IMR-90 (cell line): ENCODE results near the gene PPM1L. TPM values are rescaled to one million over a fixed set of nuclear protein-coding genes. Genes with fewer than 3 reads are reported as not detected.

Experiments
- ATAC-seq: fragments of 200-7000 bp; cut with Tn5 transposase; 2 replicates; pipeline ENCODE4 v1.9.1; 2020; ENCODE audit warnings: low read depth, mild to moderate bottlenecking, moderate library complexity
- BruUV-seq: library from RNA; stranded (reverse); fragments of 400-500 nt; replicated peaks from 2 replicates; lab custom pipeline; 2021; lab: Mats Ljungman, UMichigan
- CTCF ChIA-PET: fragments of 300-600 bp; formaldehyde crosslinking; extraction: SDS; loops from one replicate; lab custom pipeline; 2021; ENCODE audit warnings: antibody characterized with exemption; lab: Yijun Ruan, JAX
- POLR2A ChIA-PET: fragments of 300-600 bp; sonication (Branson Sonifier 250); formaldehyde crosslinking; loops from one replicate; lab custom pipeline; 2022; ENCODE audit warnings: antibody characterized with exemption; ENCODE audit not compliant: unreplicated experiment; lab: Charles Lee
- DNase-seq: peaks from one replicate; pipeline ENCODE4 v3.0.0; 2013
- H2AFZ ChIP-seq: replicated peaks from 2 replicates; pipeline ENCODE3; 2013; ENCODE audit warnings: low read length, mild to moderate bottlenecking; ENCODE audit not compliant: poor library complexity
- H2AK5ac ChIP-seq: 2 replicates; pipeline ENCODE4 v1.6.1; 2013; ENCODE audit warnings: low read depth, low read length, inconsistent platforms
- H2AK9ac ChIP-seq: replicated peaks from 2 replicates; pipeline ENCODE3; 2013; ENCODE audit warnings: mild to moderate bottlenecking, low read depth, low read length, moderate library complexity; ENCODE audit not compliant: poor library complexity
- H2BK120ac ChIP-seq: 2 replicates; pipeline ENCODE4 v1.6.1; 2013; ENCODE audit warnings: low read depth, low read length, inconsistent platforms
- H2BK15ac ChIP-seq: 3 replicates; pipeline ENCODE4 v1.6.1; 2013; ENCODE audit warnings: low read depth, low read length, inconsistent platforms
- H2BK20ac ChIP-seq: 2 replicates; pipeline ENCODE4 v1.6.1; 2013; ENCODE audit warnings: low read depth, mild to moderate bottlenecking, inconsistent platforms, low read length, moderate library complexity
- H2BK5ac ChIP-seq: 2 replicates; pipeline ENCODE4 v1.6.1; 2013; ENCODE audit warnings: mild to moderate bottlenecking, low read depth, low read length, inconsistent platforms; ENCODE audit not compliant: poor library complexity, severe bottlenecking
- H3K14ac ChIP-seq: replicated peaks from 2 replicates; pipeline ENCODE4 v1.6.1; 2013; ENCODE audit warnings: low read depth, low read length, inconsistent platforms
- H3K18ac ChIP-seq: 2 replicates; pipeline ENCODE4 v1.6.1; 2013; ENCODE audit warnings: low read depth, low read length, control low read depth
- H3K23ac ChIP-seq: 2 replicates; pipeline ENCODE4 v1.6.1; 2013; ENCODE audit warnings: low read depth, low read length, inconsistent platforms
- H3K27ac ChIP-seq: 2 replicates; pipeline ENCODE4 v1.5.1; 2013; ENCODE audit warnings: mild to moderate bottlenecking, control low read depth, low read length; ENCODE audit not compliant: insufficient read depth
- H3K27me3 ChIP-seq: 2 replicates; pipeline ENCODE4 v1.6.1; 2013; ENCODE audit warnings: low read length; ENCODE audit not compliant: control insufficient read depth, insufficient read depth
- H3K36me3 ChIP-seq: 2 replicates; pipeline ENCODE4 v1.6.1; 2013; ENCODE audit warnings: low read length, mixed read lengths; ENCODE audit not compliant: control insufficient read depth, insufficient read depth
- H3K4ac ChIP-seq: 2 replicates; pipeline ENCODE4 v1.6.1; 2013; ENCODE audit warnings: low read depth, low read length, inconsistent platforms
- H3K4me1 ChIP-seq: 2 replicates; pipeline ENCODE4 v1.6.1; 2013; ENCODE audit warnings: low read length, mixed read lengths; ENCODE audit not compliant: control insufficient read depth, insufficient read depth
- H3K4me2 ChIP-seq: 2 replicates; pipeline ENCODE4 v1.6.1; 2013; ENCODE audit warnings: low read depth, mild to moderate bottlenecking, control low read depth, low read length, moderate library complexity
- H3K4me3 ChIP-seq: 2 replicates; pipeline ENCODE4 v1.5.1; 2013; ENCODE audit warnings: low read depth, mild to moderate bottlenecking, control low read depth, low read length, moderate library complexity; ENCODE audit not compliant: insufficient read depth
- H3K56ac ChIP-seq: 2 replicates; pipeline ENCODE4 v1.6.1; 2013; ENCODE audit warnings: low read length, inconsistent platforms; ENCODE audit not compliant: insufficient read depth; ENCODE audit errors: extremely low read depth
- H3K79me1 ChIP-seq, 2 experiments: 2 replicates each; pipeline ENCODE4 v1.6.1; 2013; ENCODE audit warnings: low read length in 2 of 2, inconsistent platforms in 1 of 2, low read depth in 1 of 2
- H3K9ac ChIP-seq: 2 replicates; pipeline ENCODE4 v1.6.1; 2013; ENCODE audit warnings: low read depth, low read length, control low read depth
- H3K9me1 ChIP-seq: 2 replicates; pipeline ENCODE4 v1.6.1; 2013; ENCODE audit warnings: low read length, inconsistent platforms; ENCODE audit not compliant: insufficient read depth
- H3K9me3 ChIP-seq: 2 replicates; pipeline ENCODE4 v1.6.1; 2013; ENCODE audit warnings: low read length; ENCODE audit not compliant: control insufficient read depth, insufficient read depth
- H4K20me1 ChIP-seq: 2 replicates; pipeline ENCODE4 v1.6.1; 2013; ENCODE audit warnings: low read length, inconsistent platforms; ENCODE audit not compliant: insufficient read depth
- H4K5ac ChIP-seq: 2 replicates; pipeline ENCODE4 v1.6.1; 2013; ENCODE audit warnings: mild to moderate bottlenecking, low read depth, low read length, control low read depth
- H4K8ac ChIP-seq, 2 experiments: 2 replicates each; pipeline ENCODE4 v1.6.1; 2013; ENCODE audit warnings: low read depth in 2 of 2, low read length in 2 of 2, control low read depth in 1 of 2, inconsistent platforms in 1 of 2
- H4K91ac ChIP-seq: 2 replicates; pipeline ENCODE4 v1.6.1; 2013; ENCODE audit warnings: low read depth, low read length, inconsistent platforms; ENCODE audit not compliant: insufficient read depth
- BHLHE40 ChIP-seq: fragments of 150-350 bp; IDR thresholded peaks from 2 replicates; pipeline ENCODE4 v1.6.1; 2016; ENCODE audit warnings: mild to moderate bottlenecking, low read depth, low read length
- CEBPB ChIP-seq: IDR thresholded peaks from 2 replicates; pipeline ENCODE4 v1.6.1; 2012; ENCODE audit warnings: low read depth, low read length, improper control_type of control experiment
- CHD1 ChIP-seq: IDR thresholded peaks from 2 replicates; pipeline ENCODE4 v1.6.1; 2012; ENCODE audit warnings: low read depth, low read length, improper control_type of control experiment
- ELK1 ChIP-seq: fragments of 150-350 bp; IDR thresholded peaks from 2 replicates; pipeline ENCODE4 v1.6.1; 2016; ENCODE audit warnings: low read depth, mild to moderate bottlenecking, low read length, moderate library complexity, borderline replicate concordance
- MAZ ChIP-seq: IDR thresholded peaks from 2 replicates; pipeline ENCODE4 v1.6.1; 2012; ENCODE audit warnings: low read depth, mild to moderate bottlenecking, low read length, improper control_type of control experiment, moderate library complexity, borderline replicate concordance
- MXI1 ChIP-seq: IDR thresholded peaks from 2 replicates; pipeline ENCODE4 v1.6.1; 2012; ENCODE audit warnings: low read depth, mild to moderate bottlenecking, low read length, moderate library complexity, borderline replicate concordance
- NFE2L2 ChIP-seq: fragments of 150-350 bp; IDR thresholded peaks from 2 replicates; pipeline ENCODE4 v1.6.1; 2016; ENCODE audit warnings: low read depth, mild to moderate bottlenecking, low read length
- POLR2A ChIP-seq: IDR thresholded peaks from 2 replicates; pipeline ENCODE4 v1.6.1; 2012; ENCODE audit warnings: mild to moderate bottlenecking, low read depth, low read length
- RAD21 ChIP-seq: IDR thresholded peaks from 2 replicates; pipeline ENCODE4 v1.6.1; 2012; ENCODE audit warnings: low read length, improper control_type of control experiment
- RFX5 ChIP-seq: IDR thresholded peaks from 2 replicates; pipeline ENCODE4 v1.8.0; 2012; ENCODE audit warnings: low read depth, mild to moderate bottlenecking, low read length, moderate library complexity
- SMC3 ChIP-seq: fragments of 150-350 bp; IDR thresholded peaks from 2 replicates; pipeline ENCODE4 v1.6.1; 2016; ENCODE audit warnings: low read depth, mild to moderate bottlenecking, antibody characterized with exemption, low read length, moderate library complexity
- WGBS, 2 experiments: methylation state at CpG; one replicate each; pipeline versions ENCODE4 v1.1.5 to v1.1.7; 2013; ENCODE audit warnings: missing lambda C conversion rate in 2 of 2; ENCODE audit not compliant: insufficient read length in 1 of 2; ENCODE audit errors: extremely low coverage in 2 of 2; 5-methylcytosine and 5-hydroxymethylcytosine counted together
- dilution Hi-C: fragments of 300-500 bp; cut with HindIII; formaldehyde crosslinking; loops from one replicate; pipeline ENCODE4 v1.14.3; 2018; ENCODE audit warnings: low sequenced_read_pairs; ENCODE audit not compliant: unreplicated experiment
- in situ Hi-C: fragments of 300-500 bp; cut with MboI; formaldehyde crosslinking; loops from 3 replicates; pipeline ENCODE4 v1.14.3; 2019; ENCODE audit warnings: low sequenced_read_pairs, inconsistent platforms, mixed read lengths
- intact Hi-C: fragments of 100-400 bp; cut with micrococcal nuclease; formaldehyde crosslinking; loops from 2 replicates; pipeline ENCODE4 v1.10.0; 2022
- polyA plus RNA-seq, 3 experiments: library from polyadenylated mRNA; depleted of rRNA; stranded (reverse); fragments of >200 nt; gene quantifications; 2 replicates each; pipeline ENCODE4 v1.2.3, GENCODE V29; 2012; ENCODE audit warnings: low replicate concordance in 1 of 3
- total RNA-seq: library from RNA; depleted of rRNA; stranded (reverse); fragments of >200 nt; gene quantifications from 2 replicates; pipeline ENCODE4 v1.2.3, GENCODE V29; 2012

The PPM1L gene
- total and polyA plus RNA-seq, 2 of the 4 experiments (the other 2 are of a cell fraction), result 0.14 to 0.18 TPM

GRCh38 chr3:160830796-160831195 lies 74.8 kb downstream of the PPM1L start:
- no peak overlapping the region for H2AK9ac ChIP-seq
- H4K8ac ChIP-seq, result no peak overlapping the region
- no peak overlapping the region for H3K56ac ChIP-seq
- no peak overlapping the region for H4K5ac ChIP-seq
- no peak overlapping the region for H3K4ac ChIP-seq
- H3K4me2 ChIP-seq, result no peak overlapping the region
- no peak overlapping the region for H2BK20ac ChIP-seq
- no peaks in the 10 kb centered on the region for H4K20me1 ChIP-seq
- POLR2A ChIA-PET, result no interaction called here
- no peaks in the 10 kb centered on the region for H3K4me1 ChIP-seq
- CTCF ChIA-PET, result interaction anchor here (1.2 kb wide), 1 partner anchor 11 kb away, joined by 4 read pairs; no protein-coding TSS in a partner anchor
- H3K27me3 ChIP-seq, result no peaks in the 10 kb centered on the region
- TF ChIP-seq POLR2A (no peak), MXI1 (no peak), RFX5 (no peak), CHD1 (no peak), MAZ (no peak), SMC3 (no peak), ELK1 (no peak), RAD21 (no peak), CEBPB (no peak), NFE2L2 (no peak), BHLHE40 (no peak)
- H2BK15ac ChIP-seq, result no peak overlapping the region
- H4K91ac ChIP-seq, result no peak overlapping the region
- DNase-seq (no peak), ATAC-seq (no peak)
- no peak overlapping the region for H3K18ac ChIP-seq
- no peak overlapping the region for H3K23ac ChIP-seq
- no peak overlapping the region for H3K4me3 ChIP-seq
- no peak overlapping the region for H2BK120ac ChIP-seq
- no peak overlapping the region for H2BK5ac ChIP-seq
- dilution Hi-C loops (no loop called here), in situ Hi-C loops (no loop called here), intact Hi-C loops (no loop called here)
- no peak overlapping the region for H2AK5ac ChIP-seq
- BruUV-seq, result no TSS peak
- no peaks in the 10 kb centered on the region for H3K9me1 ChIP-seq
- H2AFZ ChIP-seq, result no peak overlapping the region
- H3K36me3 ChIP-seq, result no peaks in the 10 kb centered on the region
- no peaks in the 10 kb centered on the region for H3K79me1 ChIP-seq
- no peak overlapping the region for H3K9ac ChIP-seq
- no peak overlapping the region for H3K27ac ChIP-seq
- no peaks in the 10 kb centered on the region for H3K9me3 ChIP-seq
- no CpG with 5 or more reads among the region's 1 CpG for WGBS, 2 experiments
- no peak overlapping the region for H3K14ac ChIP-seq
